Natural killer cell (primary cell): ENCODE measurements around the gene INPP5D. TPM values are rescaled to one million over a fixed set of nuclear protein-coding genes. Genes with fewer than 3 reads are reported as not detected.
"Not testable (repeated sequence)": the region's sequence is repeated elsewhere in the genome, so short reads cannot be mapped to it uniquely, and the experiment has no call there.

ENCODE experiments used
- ATAC-seq, 3 donors: fragments of 150-1000 bp in 2 of 3; fragments of 200-7000 bp in 1 of 3; cut with Tn5 transposase; 1 replicate in 1 of 3; 2 replicates in 2 of 3; pipeline ENCODE4 v1.10.0; 2021; ENCODE audit warnings: mild to moderate bottlenecking in 2 of 3, moderate library complexity in 2 of 3
- DNase-seq, 2 donors: peaks; one replicate each; pipeline versions ENCODE4 v3.0.0 to v3.0.0-alpha.2; 2013 to 2021; ENCODE audit warnings: mixed read lengths in 1 of 2
- H3K27ac ChIP-seq: one replicate; pipeline ENCODE4 v1.5.1; 2013; ENCODE audit warnings: mild to moderate bottlenecking, low read length
- H3K27me3 ChIP-seq: one replicate; pipeline ENCODE4 v1.6.1; 2013; ENCODE audit warnings: low read length; ENCODE audit not compliant: control insufficient read depth, insufficient read depth
- H3K36me3 ChIP-seq: one replicate; pipeline ENCODE4 v1.6.1; 2013; ENCODE audit warnings: low read length; ENCODE audit not compliant: control insufficient read depth, insufficient read depth
- H3K4me1 ChIP-seq: one replicate; pipeline ENCODE4 v1.6.1; 2013; ENCODE audit warnings: low read length; ENCODE audit not compliant: control insufficient read depth, insufficient read depth
- H3K4me3 ChIP-seq: one replicate; pipeline ENCODE4 v1.5.1; 2013; ENCODE audit warnings: low read length
- H3K9me3 ChIP-seq: one replicate; pipeline ENCODE4 v1.6.1; 2013; ENCODE audit warnings: low read length; ENCODE audit not compliant: control insufficient read depth, insufficient read depth
- H3K27ac Mint-ChIP-seq, 2 donors: one replicate each; pipeline ENCODE4 v1.8.0; 2022; ENCODE audit warnings: mild to moderate bottlenecking in 2 of 2, mixed read lengths in 2 of 2, moderate library complexity in 1 of 2
- H3K27me3 Mint-ChIP-seq, 2 donors: one replicate each; pipeline ENCODE4 v1.8.0; 2022; ENCODE audit warnings: low read depth in 2 of 2, mixed read lengths in 2 of 2
- H3K36me3 Mint-ChIP-seq: one replicate; pipeline ENCODE4 v1.8.0; 2022; ENCODE audit warnings: mixed read lengths
- H3K4me1 Mint-ChIP-seq, 2 donors: one replicate each; pipeline ENCODE4 v1.8.0; 2022; ENCODE audit warnings: mixed read lengths in 2 of 2
- H3K4me3 Mint-ChIP-seq: one replicate; pipeline ENCODE4 v1.8.0; 2022; ENCODE audit warnings: mild to moderate bottlenecking, moderate library complexity, mixed read lengths
- H3K9me3 Mint-ChIP-seq, 2 donors: one replicate each; pipeline ENCODE4 v1.8.0; 2022; ENCODE audit warnings: mixed read lengths in 2 of 2
- CTCF ChIP-seq: fragments of 200-600 bp; IDR thresholded peaks from one replicate; pipeline ENCODE4 v1.8.0; 2022; ENCODE audit warnings: antibody characterized with exemption
- WGBS: methylation state at CpG from one replicate; pipeline ENCODE4 v1.1.7; 2013; ENCODE audit warnings: missing lambda C conversion rate; ENCODE audit not compliant: insufficient coverage; 5-methylcytosine and 5-hydroxymethylcytosine counted together
- intact Hi-C: fragments of 100-400 bp; cut with micrococcal nuclease; formaldehyde crosslinking; loops from one replicate; pipeline ENCODE4 v1.14.2; 2022
- total RNA-seq, 4 donors: library from RNA; stranded (reverse); fragments of 120-200 nt in 1 of 4; gene quantifications; one replicate each; pipeline versions ENCODE4 v1.2.3 to v1.2.4, GENCODE V29; 2013 to 2022

INPP5D gene
- total RNA-seq, 3 donors from 2014 or later (not counting 1 experiment from before 2014, with no cell fraction given): 385 to 498 (median 497) TPM

- Mint-ChIP-seq H3K36me3 (no peaks in the 10 kb centered on the region), H3K4me1 (peaks cover 31 to 43% of the 10 kb centered on the region in 2 donors), H3K27me3 (no peaks in the 10 kb centered on the region), H3K27ac (peak overlapping the region; percentile 3 to 62), H3K9me3 (no peaks in the 10 kb centered on the region), H3K4me3 (peak overlapping the region; percentile 45)
- TF ChIP-seq CTCF: no peak
- intact Hi-C loops: no loop called here
- no peaks in the 10 kb centered on the region for H3K27me3 ChIP-seq
- no peaks in the 10 kb centered on the region for H3K36me3 ChIP-seq
- H3K9me3 ChIP-seq: no peaks in the 10 kb centered on the region
- H3K4me1 ChIP-seq: peaks cover 24% of the 10 kb centered on the region
- DNase-seq (peak in 1 of 2 donors; percentile 60), ATAC-seq (peak; percentile 59 to 89 (median 88))
- WGBS: 53% methylated on average over 3 of the region's 4 CpGs
- H3K4me3 ChIP-seq: no peak overlapping the region
- no peak overlapping the region for H3K27ac ChIP-seq
Observed at GRCh38 chr2:233049194-233049761, 10.9 kb upstream of the INPP5D start.

GRCh38 chr2:233051241-233052149 is 8.6 kb upstream of the INPP5D start:
- ATAC-seq: no peak

GRCh38 chr2:233052517-233052916 is 7.6 kb upstream of the INPP5D start:
- H3K4me1 ChIP-seq: peaks cover 28% of the 10 kb centered on the region
- H3K27ac ChIP-seq, DNase-seq, H3K27me3 Mint-ChIP-seq, H3K9me3 Mint-ChIP-seq, H3K36me3 ChIP-seq, H3K4me3 Mint-ChIP-seq, intact Hi-C loops, H3K36me3 Mint-ChIP-seq, H3K27me3 ChIP-seq, H3K9me3 ChIP-seq, H3K27ac Mint-ChIP-seq, H3K4me3 ChIP-seq, ATAC-seq: not testable (repeated sequence)
- WGBS: 91% methylated on average over 4 of the region's 4 CpGs
- peaks cover 34 to 48% of the 10 kb centered on the region in 2 donors for H3K4me1 Mint-ChIP-seq

More at GRCh38 chr2:233051241-233052149, 8.6 kb upstream of the INPP5D start:
- intact Hi-C loops: no loop called here
- TF ChIP-seq CTCF: no peak
- Histone ChIP-seq H3K36me3 (no peaks in the 10 kb centered on the region), H3K4me3 (no peak overlapping the region), H3K4me1 (peaks cover 28% of the 10 kb centered on the region), H3K27ac (no peak overlapping the region), H3K27me3 (no peaks in the 10 kb centered on the region), H3K9me3 (no peaks in the 10 kb centered on the region)
- Mint-ChIP-seq H3K36me3 (no peaks in the 10 kb centered on the region), H3K4me3 (no peak overlapping the region), H3K27me3 (no peaks in the 10 kb centered on the region), H3K4me1 (peaks cover 34 to 48% of the 10 kb centered on the region in 2 donors), H3K27ac (no peak overlapping the region), H3K9me3 (no peaks in the 10 kb centered on the region)
- DNase-seq: no peak
- 82% methylated on average over 24 of the region's 24 CpGs for WGBS
